SK-N-SH (cell line): ENCODE data around the gene SYNDIG1L. TPM values are rescaled to one million over a fixed set of nuclear protein-coding genes. Genes with fewer than 3 reads are reported as not detected.

Experiments
- CTCF ChIA-PET: fragments of 300-600, 350-600 bp; formaldehyde crosslinking; extraction: SDS; loops from one replicate; lab custom pipeline; 2021; lab: Yijun Ruan, JAX
- POLR2A ChIA-PET: fragments of 350-600 bp; sonication (Branson Sonifier 250); formaldehyde crosslinking; extraction: SDS; loops from one replicate; lab custom pipeline; 2020; ENCODE audit warnings: antibody characterized with exemption, inconsistent platforms; lab: Yijun Ruan, JAX
- DNase-seq: peaks from one replicate; pipeline ENCODE4 v3.0.0; 2012
- H2AFZ ChIP-seq: fragments of 200-600 bp; sonication (generic); 2 replicates; pipeline ENCODE4 v1.8.1; 2016; ENCODE audit warnings: antibody characterized with exemption, mild to moderate bottlenecking, low read depth
- H3F3A ChIP-seq: fragments of 200-600 bp; sonication (generic); replicated peaks from 2 replicates; pipeline ENCODE3; 2016; ENCODE audit warnings: antibody characterized with exemption, mild to moderate bottlenecking; ENCODE audit not compliant: insufficient read depth
- H3K27ac ChIP-seq, 2 experiments: fragments of 200-500 bp in 1 of 2; fragments of 200-600 bp in 1 of 2; sonication (Bioruptor generic) in 1 of 2; sonication (generic), shearing (Covaris generic) in 1 of 2; 2 replicates each; pipeline versions ENCODE4 v1.5.1 to v1.6.1; 2014 to 2016; ENCODE audit warnings: low read depth in 2 of 2, inconsistent platforms in 1 of 2, low read length in 1 of 2, mild to moderate bottlenecking in 1 of 2, mixed read lengths in 1 of 2
- H3K27me3 ChIP-seq: fragments of 200-600 bp; sonication (generic), shearing (Covaris generic); 2 replicates; pipeline ENCODE4 v1.6.1; 2016; ENCODE audit warnings: mixed run types; ENCODE audit not compliant: insufficient read depth
- H3K36me3 ChIP-seq, 2 experiments: fragments of 200-500 bp in 1 of 2; fragments of 200-600 bp in 1 of 2; sonication (Bioruptor generic) in 1 of 2; sonication (generic) in 1 of 2; replicated peaks in 1 of 2; 2 replicates each; pipeline versions ENCODE3 to v1.5.1; 2014 to 2016; ENCODE audit warnings: low read length in 1 of 2, mild to moderate bottlenecking in 1 of 2; ENCODE audit not compliant: insufficient read depth in 2 of 2, control insufficient read depth in 1 of 2
- H3K4me1 ChIP-seq, 2 experiments: fragments of 200-500 bp in 1 of 2; fragments of 200-600 bp in 1 of 2; sonication (Bioruptor generic) in 1 of 2; sonication (generic), shearing (Covaris generic) in 1 of 2; 2 replicates each; pipeline versions ENCODE4 v1.5.1 to v1.6.1; 2014 to 2016; ENCODE audit warnings: low read depth in 1 of 2, low read length in 1 of 2, mixed run types in 1 of 2; ENCODE audit not compliant: insufficient read depth in 2 of 2, control insufficient read depth in 1 of 2
- H3K4me2 ChIP-seq: fragments of 200-600 bp; sonication (generic), shearing (Covaris generic); 2 replicates; pipeline ENCODE4 v1.6.1; 2017; ENCODE audit warnings: mixed run types
- H3K4me3 ChIP-seq, 2 experiments: fragments of 200-500 bp in 1 of 2; fragments of 200-600 bp in 1 of 2; sonication (Bioruptor generic) in 1 of 2; sonication (generic), shearing (Covaris generic) in 1 of 2; 2 replicates each; pipeline versions ENCODE4 v1.5.1 to v1.8.1; 2014 to 2016; ENCODE audit warnings: low read depth in 2 of 2, inconsistent platforms in 1 of 2, low read length in 1 of 2, mild to moderate bottlenecking in 1 of 2, mixed read lengths in 1 of 2, moderate library complexity in 1 of 2
- H3K79me2 ChIP-seq: fragments of 200-600 bp; sonication (generic); 2 replicates; pipeline ENCODE4 v1.8.1; 2017; ENCODE audit warnings: mild to moderate bottlenecking; ENCODE audit not compliant: insufficient read depth
- H3K9ac ChIP-seq: fragments of 200-600 bp; sonication (generic); 2 replicates; pipeline ENCODE4 v1.6.1; 2017; ENCODE audit warnings: mixed run types
- H3K9me2 ChIP-seq: fragments of 200-600 bp; sonication (generic); 2 replicates; pipeline ENCODE4 v1.6.1; 2017; ENCODE audit warnings: mixed run types
- H3K9me3 ChIP-seq: fragments of 200-600 bp; sonication (generic); 2 replicates; pipeline ENCODE4 v1.6.1; 2017; ENCODE audit warnings: mixed run types, mild to moderate bottlenecking, moderate library complexity
- H4K20me1 ChIP-seq: fragments of 200-600 bp; sonication (generic); 2 replicates; pipeline ENCODE4 v1.6.1; 2017; ENCODE audit warnings: mild to moderate bottlenecking, mixed run types; ENCODE audit not compliant: insufficient read depth
- CHD2 ChIP-seq: fragments of 150-350 bp; IDR thresholded peaks from 2 replicates; pipeline ENCODE4 v1.6.1; 2018; ENCODE audit warnings: low read length; ENCODE audit not compliant: partially characterized antibody
- CTCF ChIP-seq: fragments of 200-600 bp; sonication (generic); IDR thresholded peaks from 2 replicates; pipeline ENCODE4 v1.6.1; 2017; ENCODE audit warnings: antibody characterized with exemption, mild to moderate bottlenecking, moderate library complexity
- EP300 ChIP-seq, 2 experiments: IDR thresholded peaks; 2 replicates each; pipeline versions ENCODE4 v1.4.0 to v1.6.1; 2012; ENCODE audit warnings: borderline replicate concordance in 1 of 2, low read depth in 1 of 2, low read length in 1 of 2
- EZH2phosphoT487 ChIP-seq: fragments of 200-600 bp; sonication (generic); IDR thresholded peaks from 2 replicates; pipeline ENCODE4 v1.6.1; 2017; ENCODE audit warnings: low read depth, mixed run types, mild to moderate bottlenecking, antibody characterized with exemption, moderate library complexity, borderline replicate concordance
- FOXJ3 ChIP-seq: sonication (generic); formaldehyde crosslinking; IDR thresholded peaks from 2 replicates; pipeline ENCODE4 v1.5.1; 2020; ENCODE audit warnings: mild to moderate bottlenecking, missing genetic modification reagents
- FOXM1 ChIP-seq: IDR thresholded peaks from 2 replicates; pipeline ENCODE4 v1.4.0; 2012; ENCODE audit warnings: low read depth, mild to moderate bottlenecking
- GATA2 ChIP-seq: sonication (generic); formaldehyde crosslinking; IDR thresholded peaks from 2 replicates; pipeline ENCODE4 v1.5.0; 2020; ENCODE audit warnings: mild to moderate bottlenecking, missing genetic modification reagents
- JUND ChIP-seq: IDR thresholded peaks from 2 replicates; pipeline ENCODE4 v1.4.0; 2012
- MXI1 ChIP-seq: IDR thresholded peaks from 2 replicates; pipeline ENCODE4 v1.6.1; 2012; ENCODE audit warnings: mild to moderate bottlenecking, low read depth, low read length, improper control_type of control experiment
- POLR2AphosphoS5 ChIP-seq: IDR thresholded peaks from 2 replicates; pipeline ENCODE4 v1.6.1; 2012; ENCODE audit warnings: low read depth, low read length
- RCOR1 ChIP-seq: fragments of 150-350 bp; IDR thresholded peaks from 2 replicates; pipeline ENCODE4 v1.6.1; 2017; ENCODE audit warnings: antibody characterized with exemption, low read length
- RFX5 ChIP-seq: IDR thresholded peaks from 2 replicates; pipeline ENCODE4 v1.6.1; 2012; ENCODE audit warnings: mild to moderate bottlenecking, improper control_type of control experiment, low read length
- SIN3A ChIP-seq: IDR thresholded peaks from 2 replicates; pipeline ENCODE4 v1.6.1; 2012; ENCODE audit warnings: low read depth, mild to moderate bottlenecking, low read length, moderate library complexity, borderline replicate concordance
- TAF1 ChIP-seq: IDR thresholded peaks from 2 replicates; pipeline ENCODE4 v1.6.1; 2012; ENCODE audit warnings: low read depth, mild to moderate bottlenecking, low read length, moderate library complexity, borderline replicate concordance
- TCF12 ChIP-seq: IDR thresholded peaks from 2 replicates; pipeline ENCODE4 v1.4.0; 2012
- YY1 ChIP-seq: IDR thresholded peaks from 2 replicates; pipeline ENCODE4 v1.4.0; 2012; ENCODE audit warnings: low read depth, mild to moderate bottlenecking
- ZBTB33 ChIP-seq: IDR thresholded peaks from 2 replicates; pipeline ENCODE4 v1.4.0; 2012; ENCODE audit warnings: low read depth, borderline replicate concordance
- WGBS: methylation state at CpG from one replicate; pipeline ENCODE4 v1.1.6; 2017; ENCODE audit warnings: low lambda C conversion rate; 5-methylcytosine and 5-hydroxymethylcytosine counted together
- polyA plus RNA-seq, 3 experiments: library from polyadenylated mRNA; depleted of rRNA; stranded (reverse); fragments of >200 nt; gene quantifications; 2 replicates each; pipeline ENCODE4 v1.2.3, GENCODE V29; 2012

The SYNDIG1L gene
- polyA plus RNA-seq, 1 of the 3 experiments (the other 2 are of a cell fraction): not detected

DNA sequence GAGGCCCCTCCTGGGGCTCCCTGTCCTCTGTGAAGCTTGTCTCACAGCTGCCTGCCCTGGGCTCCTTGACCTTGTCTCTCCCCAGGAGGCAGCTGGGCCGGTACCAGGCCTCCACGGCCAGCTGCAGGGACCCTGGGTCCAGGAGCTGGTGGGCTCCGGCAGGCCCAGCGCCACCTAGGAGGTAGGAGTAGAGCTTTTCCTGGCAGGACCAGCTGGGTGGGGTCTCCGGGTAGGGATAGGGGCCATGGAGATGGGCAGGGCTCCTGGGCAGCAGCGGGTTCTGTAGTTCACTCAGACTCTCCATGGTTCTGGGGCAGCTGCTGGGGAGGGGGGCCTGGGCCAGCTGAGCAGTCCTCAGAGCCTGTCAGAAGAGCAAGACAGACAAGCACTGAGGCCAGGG, 16.6 kb downstream of the SYNDIG1L start:
- H3F3A ChIP-seq: no peaks in the 10 kb centered on the region
- no peak for TF ChIP-seq ZBTB33
- no peaks in the 10 kb centered on the region for H3K79me2 ChIP-seq
- H2AFZ ChIP-seq: no peak overlapping the region
- H3K9me3 ChIP-seq: no peaks in the 10 kb centered on the region
- no peaks in the 10 kb centered on the region; the same call in 1 of the 2 replicates for H3K27me3 ChIP-seq
- H4K20me1 ChIP-seq: no peaks in the 10 kb centered on the region
- no peaks in the 10 kb centered on the region for H3K9me2 ChIP-seq
- CTCF ChIA-PET: interaction anchor here (1.2 to 1.5 kb wide), 4 partner anchors 69 to 107 kb away, joined by 3 to 4 read pairs (median 3); partner anchors contain the start of gene ABCD4
- 65% methylated on average over 2 of the region's 6 CpGs for WGBS
- H3K4me2 ChIP-seq: no peak overlapping the region
- POLR2A ChIA-PET: no interaction called here
- H3K36me3 ChIP-seq: no peaks in the 10 kb centered on the region
- no peak overlapping the region for H3K9ac ChIP-seq
- no peak for DNase-seq
- no peak overlapping the region for H3K4me3 ChIP-seq
- H3K27ac ChIP-seq: no peak overlapping the region
- no peaks in the 10 kb centered on the region for H3K4me1 ChIP-seq

GRCh38 chr14:74408870-74409269, 17.1 kb downstream of the SYNDIG1L start:
- H3K4me3 ChIP-seq: no peak overlapping the region
- POLR2A ChIA-PET: no interaction called here
- TF ChIP-seq GATA2: no peak
- no peak for TF ChIP-seq TCF12
- TF ChIP-seq MXI1: no peak
- no peak for TF ChIP-seq JUND
- TF ChIP-seq RFX5: no peak
- no peak for TF ChIP-seq POLR2AphosphoS5
- TF ChIP-seq SIN3A: no peak
- TF ChIP-seq YY1: no peak
- no peak for TF ChIP-seq EP300 (IDR thresholded peaks at IDR 0.05; ENCODE audit: borderline replicate concordance in 1 of 2, low read depth in 1 of 2, low read length in 1 of 2)
- TF ChIP-seq FOXJ3 (CRISPR knock-in tag): no peak
- no peak for TF ChIP-seq RCOR1
- TF ChIP-seq EZH2phosphoT487: no peak
- no peak for TF ChIP-seq CHD2
- no peak for TF ChIP-seq ZBTB33
- TF ChIP-seq FOXM1: no peak
- no peak for TF ChIP-seq CTCF
- TF ChIP-seq TAF1: no peak
- TF ChIP-seq, all 33 proteins: peak for 0
- no peaks in the 10 kb centered on the region for H3F3A ChIP-seq
- H3K4me1 ChIP-seq: no peaks in the 10 kb centered on the region
- no peaks in the 10 kb centered on the region for H3K36me3 ChIP-seq
- no peak overlapping the region for H3K27ac ChIP-seq
- no peak for DNase-seq
- no peaks in the 10 kb centered on the region for H4K20me1 ChIP-seq
- H3K9me2 ChIP-seq: no peaks in the 10 kb centered on the region
- 44% methylated on average over 3 of the region's 3 CpGs for WGBS
- CTCF ChIA-PET: interaction anchor here (0.6 to 1.3 kb wide), 4 partner anchors 70 to 85 kb away, joined by 3 read pairs; no protein-coding TSS in a partner anchor
- H3K9ac ChIP-seq: no peak overlapping the region
- no peaks in the 10 kb centered on the region for H3K9me3 ChIP-seq
- H3K79me2 ChIP-seq: no peaks in the 10 kb centered on the region
- H2AFZ ChIP-seq: no peak overlapping the region
- no peaks in the 10 kb centered on the region; the same call in 1 of the 2 replicates for H3K27me3 ChIP-seq
- no peak overlapping the region for H3K4me2 ChIP-seq
